Measurements from ENCODE around the gene CHRNA7.

- TF ChIP-seq HDAC6 (IDR thresholded peaks at IDR 0.05; ENCODE audit: low read depth, low read length) = no peak
- no peak for TF ChIP-seq CHD2 (IDR thresholded peaks at IDR 0.05; ENCODE audit: low read length)
- TF ChIP-seq KDM5A (IDR thresholded peaks at IDR 0.05; ENCODE audit: low read length) = no peak
- TF ChIP-seq, protein P1, sequence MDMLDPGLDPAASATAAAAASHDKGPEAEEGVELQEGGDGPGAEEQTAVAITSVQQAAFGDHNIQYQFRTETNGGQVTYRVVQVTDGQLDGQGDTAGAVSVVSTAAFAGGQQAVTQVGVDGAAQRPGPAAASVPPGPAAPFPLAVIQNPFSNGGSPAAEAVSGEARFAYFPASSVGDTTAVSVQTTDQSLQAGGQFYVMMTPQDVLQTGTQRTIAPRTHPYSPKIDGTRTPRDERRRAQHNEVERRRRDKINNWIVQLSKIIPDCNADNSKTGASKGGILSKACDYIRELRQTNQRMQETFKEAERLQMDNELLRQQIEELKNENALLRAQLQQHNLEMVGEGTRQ (IDR thresholded peaks at IDR 0.05; ENCODE audit: low read length) = no peak
- TF ChIP-seq GABPA (IDR thresholded peaks at IDR 0.05; ENCODE audit: borderline replicate concordance, insufficient read depth, low read length) = no peak
- TF ChIP-seq POLR2A (IDR thresholded peaks at IDR 0.05; ENCODE audit: control extremely low read depth in 1 of 2, low read depth in 2 of 2, low read length in 2 of 2) = no peak
Observed at GRCh38 chr15:32113224-32113623, 82.9 kb downstream of the CHRNA7 start.

Data from H1 (cell line).